Heart left ventricle (tissue), 13 donors: ENCODE results near the gene NT5C2.

Experiments
- CTCF ChIP-seq, 12 donors: fragments of 200-600 bp; sonication (generic) in 4 of 12; IDR thresholded peaks; one replicate each; pipeline versions ENCODE4 v1.5.0 to v1.8.0; 2018 to 2022; ENCODE audit warnings: antibody characterized with exemption in 12 of 12, mild to moderate bottlenecking in 5 of 12
- POLR2A ChIP-seq, 2 donors: fragments of 450-650 bp; IDR thresholded peaks; one replicate each; pipeline ENCODE4 v1.6.1; 2017; ENCODE audit warnings: antibody characterized with exemption in 2 of 2, mild to moderate bottlenecking in 2 of 2, moderate library complexity in 2 of 2
- donor health status: ischemic (EF 13 %, LVEDD 7.1; RV severe dilation, severe dysfunction).
- donor health status: DM: no; HTN: yes; CAD: no.
- donor health status: DM: no; HTN: no; CAD: no.
- donor health status: ischemic (EF 25% LVEDD 6.9; RV normal size, moderate dysfunction).
- donor health status: ischemic (EF 25% LVEDD 5.7; RV mildly dilated, moderate dysfunction).
- donor health status: ischemic (EF 35%, LVEDD 5.7; RV mildly dilated, moderate dysfunction).
- donor health status: nonischemic (EF 11% LVEDD 7.7; RV severe dilation, severe dysfunction).
- donor health status: DM: yes; HTN: yes; CAD: no.
- donor health status: PGD.
- donor health status: ischemic (EF 29% LVEDD 5.4; RV normal size, mild dysfunction).
- donor health status: nonischemic (EF 23%, LVEDD 6.1; RV moderate dilation, normal function).

GRCh38 chr10:103204353-103205255 lies 11.5 kb upstream of the NT5C2 start:
- TF ChIP-seq POLR2A (IDR thresholded peaks at IDR 0.05) (no peak), CTCF (IDR thresholded peaks at IDR 0.05) (no peak)
